Muscle of back (tissue), 13 donors: ENCODE measurements around the gene KRI1. TPM values are rescaled to one million over a fixed set of nuclear protein-coding genes. Genes with fewer than 3 reads are reported as not detected.
A peak's percentile ranks its signal among the peaks of the same experiment; 100 is the strongest.

Source experiments
- DNase-seq, 3 donors: peaks; one replicate each; pipeline versions ENCODE4 v3.0.0 to v3.0.0-alpha.2; 2013
- long read RNA-seq, 9 donors: transcript quantifications; one replicate each; lab custom pipeline, GENCODE V29; 2026
- polyA plus RNA-seq, 10 donors: library from polyadenylated mRNA; unstranded; fragments of 120-200 nt; gene quantifications; one replicate each; pipeline ENCODE4 v1.2.1, GENCODE V29; 2013; ENCODE audit not compliant: insufficient read length in 10 of 10

The KRI1 gene
- polyA plus RNA-seq: 10 to 100 TPM; 15.6 to 27.9 (median 22.0) TPM
- long read RNA-seq, donor 1, partial matches to known transcripts: 18 of 20 reads
- long read RNA-seq, donor 1, other reads (novel, unspliced or antisense): 0 of 20 reads
- long read RNA-seq, donor 2, partial matches to known transcripts: 0 of 2 reads
- long read RNA-seq, donor 2, other reads (novel, unspliced or antisense): 0 of 2 reads
- long read RNA-seq, donor 3: 0 reads
- long read RNA-seq, donor 4, partial matches to known transcripts: 0 of 2 reads
- long read RNA-seq, donor 4, other reads (novel, unspliced or antisense): 0 of 2 reads
- long read RNA-seq, donor 5, partial matches to known transcripts: 6 of 13 reads
- long read RNA-seq, donor 5, other reads (novel, unspliced or antisense): 5 of 13 reads
- long read RNA-seq, donor 6, partial matches to known transcripts: 0 of 4 reads
- long read RNA-seq, donor 6, other reads (novel, unspliced or antisense): 0 of 4 reads
- long read RNA-seq, donor 7: 0 reads
- long read RNA-seq, donor 8, partial matches to known transcripts: 0 of 1 reads
- long read RNA-seq, donor 8, other reads (novel, unspliced or antisense): 0 of 1 reads
- long read RNA-seq, donor 9: 0 reads

GRCh38 chr19:10565567-10566407 is at the start of gene KRI1:
TSS of gene KRI1 (minus strand) at chr19:10566010. CDS start at chr19:10565999, 11 bp downstream.
- DNase-seq: peak; percentile 97 to 99 (median 98)

DNA sequence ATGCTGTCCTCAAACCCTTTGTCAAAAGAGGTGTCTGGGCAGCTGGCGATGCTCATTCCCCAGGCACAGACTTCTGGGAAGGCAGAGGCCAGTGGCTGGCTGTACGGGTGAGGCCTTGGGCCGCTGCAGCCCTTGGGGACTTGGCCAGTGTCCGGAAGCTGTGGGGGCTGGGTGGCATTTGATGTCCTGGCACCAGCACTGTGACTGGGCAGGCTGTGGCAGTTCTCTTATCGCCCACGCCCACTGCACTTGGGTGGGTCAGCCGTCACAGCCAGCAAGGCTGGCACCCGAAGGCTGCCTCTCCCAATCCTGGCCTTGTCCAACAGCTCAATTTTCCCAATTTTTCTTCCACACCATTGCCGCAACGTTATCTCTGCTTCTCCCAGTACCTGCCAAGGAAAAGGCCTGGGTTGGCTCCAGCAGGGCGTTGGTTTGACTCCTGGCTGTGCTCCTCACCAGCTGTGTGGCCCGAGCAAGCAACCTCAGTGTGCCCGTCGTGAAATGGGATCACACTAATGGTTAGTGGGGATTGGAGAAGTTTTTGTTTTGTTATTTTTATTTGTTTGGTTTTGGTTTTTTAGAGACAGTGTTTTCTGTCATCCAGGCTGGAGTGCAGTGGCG is 46.8 kb upstream of the KRI1 start:
- DNase-seq: peak in 2 of 3 donors; percentile 25 to 27

DNA sequence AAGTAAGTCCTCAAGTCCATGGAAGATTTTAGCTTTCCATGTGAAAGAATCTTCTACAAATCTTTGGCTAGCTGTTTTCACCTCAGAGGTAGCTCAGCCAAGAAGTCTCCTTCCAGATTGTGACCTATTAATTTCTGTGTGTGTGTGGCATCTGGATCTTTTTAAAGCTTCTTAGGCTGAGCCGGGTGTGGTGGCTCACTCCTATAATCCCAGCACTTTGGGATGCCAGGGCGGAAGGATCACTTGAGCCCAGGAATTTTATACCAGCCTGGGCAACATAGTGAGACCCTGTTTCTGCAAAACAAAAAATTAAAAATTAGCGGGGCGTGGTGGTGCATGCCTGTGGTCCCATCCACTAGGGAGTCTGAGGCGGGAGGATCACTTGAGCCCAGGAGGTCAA is 46.1 kb upstream of the KRI1 start:
- no peak for DNase-seq

DNA sequence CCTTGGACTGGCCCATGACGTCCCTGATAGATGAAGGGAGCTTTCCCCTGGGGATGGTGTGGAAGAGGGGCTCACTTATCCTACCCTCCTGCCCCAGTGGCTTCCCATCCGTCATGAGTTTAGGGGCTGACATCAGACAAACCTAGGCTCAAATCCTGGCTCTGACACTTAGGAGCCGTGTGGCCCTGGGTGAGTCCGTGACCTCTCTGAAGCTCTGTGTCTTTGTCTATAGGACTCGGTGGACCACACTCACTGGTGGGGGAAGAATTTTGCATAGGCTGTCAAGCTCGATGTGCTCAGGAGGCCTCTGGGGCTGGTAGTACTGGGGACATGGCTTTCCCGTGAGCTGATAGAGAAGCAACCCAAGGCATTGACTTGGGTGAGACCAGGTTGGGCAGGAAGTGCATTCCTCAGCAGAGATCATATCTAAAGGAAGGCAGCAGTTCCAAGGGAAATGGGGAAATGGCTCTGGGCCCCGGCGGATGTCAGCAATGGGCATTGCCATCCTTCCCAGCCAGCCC is 38.7 kb upstream of the KRI1 start:
- DNase-seq: no peak

- DNase-seq: peak in 1 of 3 donors; percentile 39
Observed at GRCh38 chr19:10603873-10604459, 38.2 kb upstream of the KRI1 start.

GRCh38 chr19:10603084-10603872 is 37.5 kb upstream of the KRI1 start:
- DNase-seq: peak in 2 of 3 donors; percentile 35 to 64

DNA sequence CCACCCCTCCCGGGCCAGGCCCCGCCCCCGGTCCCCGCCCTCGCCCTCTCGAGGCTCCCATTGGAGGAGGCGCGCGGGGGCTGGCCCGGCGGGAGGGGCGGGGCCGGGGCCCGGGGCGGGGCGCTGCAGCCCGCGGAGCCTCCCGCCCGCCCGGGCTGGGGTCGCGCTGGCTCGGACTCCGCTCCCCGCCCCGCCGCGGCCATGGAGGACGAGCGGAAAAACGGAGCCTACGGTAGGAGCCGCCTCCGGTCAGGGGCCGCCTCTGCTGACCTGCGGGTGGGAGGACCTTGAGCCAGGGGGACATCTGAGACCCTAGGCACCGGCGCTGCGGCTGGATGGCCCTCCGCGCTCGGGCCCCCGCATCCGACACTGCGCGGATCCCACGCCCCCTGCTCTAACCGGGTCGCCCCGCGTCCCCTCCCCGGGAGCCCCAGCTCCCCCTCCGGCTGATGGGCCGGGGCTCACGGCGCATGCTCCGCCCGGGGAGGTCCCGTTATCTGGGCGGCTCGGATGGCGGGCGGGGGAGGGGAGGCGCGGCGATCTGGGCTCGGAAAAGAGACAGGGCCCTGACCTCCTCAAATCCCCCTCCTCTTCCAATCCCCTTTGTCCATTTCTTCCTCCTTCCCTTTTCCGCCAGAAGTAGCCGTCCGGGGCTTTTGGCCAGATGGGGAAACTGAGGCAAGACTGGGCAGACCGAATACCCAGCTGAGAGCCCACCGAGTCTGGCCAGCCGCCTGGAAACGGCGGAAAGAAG is 36.7 kb upstream of the KRI1 start:
- peak; percentile 74 to 86 (median 74) for DNase-seq

DNA sequence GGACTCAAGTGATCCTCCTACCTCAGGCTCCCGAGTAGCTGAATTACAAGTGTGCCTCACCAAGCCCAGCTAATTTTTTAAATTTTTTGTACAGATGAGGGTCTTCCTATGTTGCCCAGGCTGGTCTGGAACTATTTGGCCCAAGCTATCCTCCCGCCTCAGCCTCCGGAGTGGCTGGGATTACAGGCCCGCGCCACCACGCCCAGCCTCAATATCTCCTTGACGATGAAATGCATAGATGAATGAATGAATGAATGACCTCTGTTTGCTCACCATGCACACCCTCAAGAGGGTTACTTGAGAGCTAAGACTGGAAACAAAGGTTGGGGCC is 36.2 kb upstream of the KRI1 start:
- DNase-seq: no peak

DNA sequence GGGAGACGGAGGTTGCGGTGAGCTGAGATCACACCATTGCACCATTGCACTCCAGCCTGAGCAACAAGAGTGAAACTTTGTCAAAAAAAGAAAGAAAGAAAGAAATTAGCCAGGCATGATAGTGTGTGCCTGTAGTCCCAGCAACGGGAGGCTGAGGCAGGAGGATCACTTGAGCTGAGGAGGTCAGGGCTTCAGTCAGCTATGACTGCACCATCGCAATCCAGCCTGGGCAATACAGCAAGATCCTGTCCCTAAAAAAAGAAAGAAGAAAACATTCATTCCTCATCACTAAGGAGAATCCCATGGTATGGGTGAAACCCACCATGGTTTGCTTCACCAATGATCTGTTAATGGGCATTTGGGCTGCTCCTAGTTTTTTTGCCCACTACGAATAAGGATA is 34.3 kb upstream of the KRI1 start:
- DNase-seq: no peak

DNA sequence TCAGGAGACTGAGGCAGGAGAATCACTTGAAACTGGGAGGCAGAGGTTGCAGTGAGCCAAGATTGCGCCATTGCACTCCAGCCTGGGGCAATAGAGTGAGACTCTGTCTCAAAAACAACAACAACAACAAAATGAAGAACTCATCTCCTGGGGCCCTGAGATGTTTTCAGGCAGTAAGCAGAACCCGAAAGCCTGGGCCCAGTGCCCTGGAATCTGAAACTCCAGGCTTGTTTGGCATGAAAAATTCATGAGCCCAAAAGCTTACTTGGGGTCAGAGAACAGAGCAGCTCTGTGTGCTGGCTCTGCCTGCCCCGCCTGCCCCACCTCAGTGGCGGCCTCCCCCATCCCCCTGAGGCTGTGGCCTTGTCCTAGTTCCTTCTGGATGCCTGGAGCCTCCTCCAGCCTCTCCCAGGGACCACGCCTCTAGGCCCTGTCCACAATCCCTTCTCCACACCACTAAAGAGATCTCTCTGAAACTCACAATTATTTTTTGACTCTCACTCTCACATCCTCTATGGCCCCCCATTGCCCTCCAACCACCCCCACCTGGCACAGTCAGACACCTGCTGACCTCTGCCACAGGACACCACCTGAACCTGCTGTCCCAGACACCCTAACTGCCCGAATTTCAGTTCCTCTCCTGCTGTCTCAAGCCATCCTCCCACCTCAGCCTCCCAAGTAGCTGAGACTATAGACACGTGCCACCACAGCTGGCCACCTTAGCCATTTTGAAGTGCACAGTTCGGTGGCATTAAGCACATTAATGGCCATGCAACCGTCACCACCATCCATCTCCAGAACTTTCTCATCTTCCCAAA is 28.2 kb upstream of the KRI1 start:
- peak in 1 of 3 donors; percentile 33 for DNase-seq

DNA sequence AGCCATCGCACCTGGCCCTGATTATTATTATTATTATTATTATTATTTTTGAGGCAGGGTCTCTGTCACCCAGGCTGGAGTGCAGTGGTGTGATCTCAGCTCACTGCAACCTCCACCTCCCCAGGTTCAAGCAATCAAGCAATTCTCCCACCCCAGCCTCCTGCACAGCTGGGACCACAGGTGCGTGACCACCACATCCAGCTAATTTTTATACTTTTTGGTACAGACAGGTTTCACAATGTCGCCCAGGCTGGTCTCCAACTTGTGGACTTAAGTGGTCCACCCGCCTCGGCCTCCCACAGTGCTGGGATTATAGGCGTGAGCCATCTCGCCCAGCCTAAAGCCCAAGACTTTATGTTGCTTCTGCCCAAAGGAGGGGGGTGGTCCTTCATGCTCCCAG is 27.3 kb upstream of the KRI1 start:
- no peak for DNase-seq

DNA sequence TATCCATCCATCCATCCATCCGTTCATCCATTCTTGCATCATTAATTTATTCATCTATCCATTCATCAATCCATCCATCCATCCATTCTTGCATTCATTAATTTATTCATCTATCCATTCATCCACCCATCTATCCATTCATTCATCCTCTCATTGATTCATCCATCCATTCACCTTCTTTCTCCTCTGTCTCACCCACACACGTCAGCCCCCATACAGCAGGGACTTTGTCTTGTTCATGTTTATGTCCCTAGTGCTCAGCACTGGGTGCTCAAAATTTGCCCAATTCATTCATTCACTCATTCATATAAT is 22.0 kb upstream of the KRI1 start:
- DNase-seq: no peak

- DNase-seq: no peak
Observed at GRCh38 chr19:10587022-10587838, 21.4 kb upstream of the KRI1 start, which contains the start of gene AP1M2. TSS of gene AP1M2 (minus strand) at chr19:10587312. CDS start at chr19:10587231, 81 bp downstream.

- DNase-seq: no peak
Observed at GRCh38 chr19:10586396-10586795, 20.6 kb upstream of the KRI1 start.

- no peak for DNase-seq
Observed at GRCh38 chr19:10583036-10583776, 17.4 kb upstream of the KRI1 start.

- no peak for DNase-seq
Observed at GRCh38 chr19:10582091-10582490, 16.3 kb upstream of the KRI1 start.

DNA sequence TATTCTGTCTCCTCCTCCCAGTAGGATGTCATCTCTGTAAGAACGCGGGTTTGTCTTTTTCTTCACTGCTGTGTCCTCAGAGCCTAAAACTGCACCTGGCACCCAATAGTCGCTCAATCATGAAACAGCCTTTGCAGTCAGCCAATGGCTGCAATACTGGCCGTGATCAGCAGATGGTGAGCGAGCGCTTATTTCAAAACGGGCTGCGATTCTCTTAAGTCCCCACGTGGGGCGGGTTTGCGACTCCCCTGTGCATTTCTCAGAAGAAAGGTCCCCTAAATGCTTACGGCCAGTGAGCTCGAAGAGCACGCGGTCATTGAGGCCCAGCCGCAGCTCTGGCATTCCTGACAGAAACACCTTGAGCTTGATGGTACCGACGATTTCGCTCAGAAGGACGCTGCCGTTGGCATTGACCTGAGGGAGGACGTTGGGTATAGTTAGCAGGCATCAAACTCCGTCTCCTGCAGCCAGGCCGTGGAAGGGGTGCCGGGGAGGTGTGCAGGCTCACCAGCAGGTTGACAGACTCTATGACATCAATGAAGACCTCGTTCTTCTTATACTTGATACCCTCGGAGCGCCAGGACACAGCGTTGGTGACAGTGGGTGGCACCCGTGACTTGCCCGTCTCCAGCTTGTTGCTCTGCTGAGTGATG is 15.3 kb upstream of the KRI1 start:
- peak; percentile 85 to 94 (median 88) for DNase-seq
